HS-5 (cell line): ENCODE measurements around the gene PLEKHA5.
"Not testable (repeated sequence)": the region's sequence is repeated elsewhere in the genome, so short reads cannot be mapped to it uniquely, and the experiment has no call there.

ENCODE experiments used
- DNase-seq: peaks from one replicate; pipeline ENCODE4 v3.0.0-alpha.2; 2012; ENCODE audit warnings: low read depth

PLEKHA5 gene

DNA sequence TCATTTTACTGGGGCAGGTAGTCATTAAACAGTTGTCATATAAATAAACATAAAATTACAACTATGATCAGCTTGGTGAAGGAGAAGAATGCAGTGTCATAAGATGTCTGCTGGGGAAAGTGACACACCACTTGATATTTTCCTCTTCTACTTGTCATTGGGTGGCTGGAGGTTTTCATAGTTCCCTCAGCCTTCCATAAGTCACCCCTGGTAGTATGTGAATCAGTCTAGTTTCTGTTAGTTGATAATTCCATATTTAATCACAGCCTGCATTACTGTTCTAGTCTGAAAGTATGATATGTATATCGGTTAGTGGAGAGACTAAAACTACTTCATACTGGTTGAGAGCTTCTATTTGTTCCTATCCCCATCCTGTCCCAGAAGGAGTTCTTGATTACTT is 38.2 kb downstream of the PLEKHA5 start:
- DNase-seq: no peak

DNA sequence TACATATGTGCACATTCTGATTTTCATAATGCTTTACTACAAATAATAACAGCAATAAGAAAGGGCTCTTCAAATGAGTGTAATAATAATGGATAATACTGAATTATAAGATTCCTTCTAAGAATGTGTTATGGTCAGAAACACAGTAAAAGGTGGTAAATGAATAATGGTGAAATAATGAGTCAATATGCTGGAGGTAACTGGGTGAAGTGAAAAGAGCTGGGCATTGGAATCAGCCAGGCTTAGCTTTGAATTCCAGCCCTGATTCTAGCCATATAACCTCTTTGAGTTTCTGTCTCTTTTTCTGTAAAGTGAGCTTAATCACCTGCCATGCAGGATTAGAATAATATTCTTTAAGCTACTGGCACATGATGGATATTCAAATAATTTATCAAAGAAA is 39.1 kb downstream of the PLEKHA5 start:
- DNase-seq: no peak

GRCh38 chr12:19169222-19169621 is 39.7 kb downstream of the PLEKHA5 start:
- no peak for DNase-seq

DNA sequence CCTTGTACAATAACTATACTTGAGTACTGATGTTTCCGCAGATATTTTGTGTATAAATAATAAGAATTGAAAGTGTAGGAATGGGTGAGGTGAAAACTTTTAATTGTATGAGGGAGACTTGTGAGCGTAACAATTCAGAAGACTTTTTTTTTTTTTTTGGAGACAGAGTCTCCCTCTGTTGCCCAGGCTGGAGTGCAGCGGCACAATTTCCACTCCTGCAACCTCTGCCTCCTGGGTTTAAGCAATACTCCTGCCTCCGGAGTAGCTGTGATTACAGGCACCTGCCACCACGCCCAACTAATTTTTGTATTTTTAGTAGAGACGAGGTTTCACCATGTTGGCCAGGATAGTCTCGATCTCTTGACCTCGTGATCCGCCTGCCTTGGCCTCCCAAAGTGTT is 40.8 kb downstream of the PLEKHA5 start:
- not testable (repeated sequence) for DNase-seq

DNA sequence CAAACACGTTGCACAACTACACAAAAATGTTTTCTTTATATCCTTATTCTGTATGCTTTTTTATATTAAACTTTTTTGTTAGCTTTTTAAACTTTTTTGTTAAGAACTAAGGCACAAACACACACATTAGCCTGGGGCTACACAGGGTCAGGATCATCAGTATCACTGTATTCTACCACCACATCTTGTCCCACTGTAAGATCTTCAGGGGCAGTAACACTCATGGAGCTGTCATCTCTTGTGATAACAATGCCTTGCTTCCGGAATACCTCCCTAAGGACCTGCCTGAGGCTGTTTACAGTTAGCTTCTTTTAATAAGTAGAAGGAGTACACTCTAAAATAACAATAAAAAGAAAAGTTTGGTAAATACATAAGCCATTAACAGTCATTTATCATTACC is 42.2 kb downstream of the PLEKHA5 start:
- DNase-seq: no peak

- no peak for DNase-seq
These were observed 48.2 kb downstream of the PLEKHA5 start for GRCh38 chr12:19177754-19178153.

GRCh38 chr12:19179986-19180385 is 50.5 kb downstream of the PLEKHA5 start:
- no peak for DNase-seq

DNA sequence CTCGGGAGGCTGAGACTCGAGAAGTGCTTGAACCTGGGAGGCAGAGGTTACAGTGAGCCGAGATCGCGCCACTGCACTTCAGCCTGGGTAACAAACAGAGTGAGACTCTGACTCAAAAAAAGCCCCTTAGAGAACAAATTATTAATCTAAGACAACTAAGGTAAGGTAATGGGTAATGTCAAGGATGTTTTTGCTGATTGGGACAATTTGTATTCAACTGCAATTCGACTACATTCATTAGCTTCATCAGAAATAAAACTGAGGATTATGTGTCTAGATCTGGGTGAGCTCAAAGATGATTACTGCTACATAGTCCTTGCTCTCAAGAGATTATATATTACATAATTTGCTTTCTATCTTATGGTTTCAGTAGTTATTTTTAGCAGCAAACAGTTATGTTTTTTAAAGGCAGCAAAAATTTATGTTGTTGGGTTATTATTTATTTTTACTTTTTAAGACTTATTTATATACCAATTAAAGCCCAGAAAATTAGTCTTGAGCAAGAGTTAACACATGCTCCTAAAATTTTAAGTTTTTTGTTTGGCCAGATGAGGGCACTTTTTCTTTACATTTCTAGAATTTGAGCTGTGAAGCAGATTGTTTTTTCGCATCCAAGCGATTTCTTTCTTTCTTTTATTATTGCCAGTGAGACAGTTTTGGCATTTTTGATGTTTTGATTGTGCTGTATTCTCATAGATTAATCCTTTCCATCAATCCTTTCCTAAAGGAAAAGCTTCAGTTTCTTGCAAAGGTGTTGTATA is 52.3 kb downstream of the PLEKHA5 start:
- DNase-seq: no peak

- DNase-seq: no peak
These were observed 53.7 kb downstream of the PLEKHA5 start for GRCh38 chr12:19183121-19183838.

DNA sequence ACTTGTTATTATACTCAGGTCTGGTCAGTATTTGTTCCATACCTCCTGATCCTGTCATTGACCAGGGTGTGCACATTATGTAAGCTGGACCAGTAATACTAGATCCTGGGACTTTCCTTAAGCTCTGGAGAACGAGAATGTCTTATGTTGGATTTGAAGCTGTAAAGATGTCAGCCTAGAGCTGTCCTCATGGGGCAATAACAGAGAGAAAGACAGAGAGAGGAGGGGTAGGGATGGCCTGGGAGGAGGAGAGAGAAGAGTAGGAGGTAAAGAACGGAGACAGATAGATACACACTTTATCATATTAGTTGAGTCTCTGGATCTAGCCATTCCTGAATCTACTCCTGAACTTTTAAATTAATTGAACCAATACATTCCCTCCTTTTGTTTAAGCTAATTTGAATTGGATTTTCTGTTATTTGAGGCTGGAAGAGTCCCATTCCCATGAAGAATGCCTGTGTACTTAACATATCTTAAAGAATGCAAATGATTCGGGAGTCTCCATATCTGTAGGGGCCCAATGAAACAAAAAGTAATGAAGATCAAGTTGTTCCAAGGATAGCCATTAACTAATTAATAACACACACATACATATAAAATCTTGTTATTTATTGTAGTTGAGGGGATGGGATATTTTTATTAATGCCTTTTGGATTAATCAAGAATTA is 55.9 kb downstream of the PLEKHA5 start:
- DNase-seq: no peak

GRCh38 chr12:19186722-19187661 is 57.5 kb downstream of the PLEKHA5 start:
- DNase-seq: peak; percentile 43

DNA sequence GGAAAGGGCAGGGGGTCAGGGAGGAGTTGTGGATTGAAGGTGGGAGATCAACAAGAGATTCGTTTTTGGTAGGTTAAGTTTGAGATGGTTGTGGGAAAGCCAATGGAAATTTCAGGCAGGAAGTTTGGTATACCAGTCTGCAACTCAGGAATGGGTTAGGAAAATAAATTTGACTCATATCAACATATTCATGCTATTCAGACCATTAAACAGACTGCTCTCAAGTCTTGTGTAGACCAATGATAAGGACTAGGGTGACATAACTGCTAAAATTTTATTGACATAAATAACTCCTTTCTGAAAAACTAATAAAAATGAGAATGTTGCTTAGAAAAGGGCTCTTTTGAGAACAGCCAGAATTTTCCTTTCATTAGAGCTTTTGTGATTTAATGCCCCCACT is 60.0 kb downstream of the PLEKHA5 start:
- no peak for DNase-seq

DNA sequence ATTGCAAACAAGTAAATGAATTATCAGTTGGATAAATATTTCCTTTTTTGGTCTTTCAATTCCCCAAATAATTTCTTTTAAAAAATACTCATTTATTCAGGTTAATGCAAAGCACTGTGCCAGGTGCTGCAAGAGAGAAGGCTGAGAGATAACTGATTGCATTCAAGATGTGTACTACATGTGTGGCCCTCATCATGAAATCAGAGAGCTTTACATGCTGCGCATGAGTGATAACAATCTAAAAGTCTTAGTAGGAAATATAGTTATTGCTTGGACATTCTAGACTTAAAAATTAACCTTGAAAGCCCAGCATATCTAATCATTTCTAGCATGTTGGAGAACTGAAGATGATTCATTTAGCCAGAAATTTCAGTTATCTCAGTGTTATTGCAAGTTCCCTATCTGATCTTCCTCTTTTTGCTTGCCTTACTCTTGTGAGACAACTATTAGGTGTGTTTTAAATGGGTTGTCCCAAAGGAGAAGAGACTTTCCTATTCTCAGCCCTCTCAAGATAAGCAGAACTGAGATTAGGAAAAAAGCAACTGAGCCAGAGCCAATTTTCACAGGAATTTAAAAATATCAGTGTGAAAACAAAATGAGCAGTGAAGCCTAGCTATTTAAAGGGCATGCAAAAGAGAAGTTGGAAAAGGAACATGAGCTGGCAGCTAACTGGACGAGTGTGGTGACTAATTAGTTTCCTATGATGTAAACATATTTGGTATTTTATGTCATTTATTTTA is 60.9 kb downstream of the PLEKHA5 start:
- DNase-seq: peak; percentile 40

DNA sequence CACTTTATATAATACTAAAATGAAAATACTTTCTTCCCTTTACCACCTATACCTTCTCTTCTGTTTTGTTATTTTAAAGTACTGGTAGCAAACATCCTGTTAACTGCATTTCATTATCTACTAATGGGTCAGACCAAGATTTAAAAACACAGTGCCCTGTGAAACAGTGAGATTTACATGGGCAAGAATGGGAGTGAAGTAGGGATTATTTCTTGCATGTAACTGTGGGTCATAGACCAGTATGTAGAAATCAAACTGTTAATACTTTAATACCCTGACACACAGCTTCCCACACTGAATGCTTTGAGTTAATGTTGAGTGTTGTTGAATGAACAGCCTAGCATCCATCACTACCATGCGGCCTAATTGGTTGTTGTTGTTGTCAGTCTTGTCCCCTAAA is 61.6 kb downstream of the PLEKHA5 start:
- DNase-seq: no peak

- DNase-seq: no peak
These were observed 62.0 kb downstream of the PLEKHA5 start for GRCh38 chr12:19191563-19191962.

GRCh38 chr12:19192710-19193109 is 63.2 kb downstream of the PLEKHA5 start:
- no peak for DNase-seq

- no peak for DNase-seq
These were observed 65.4 kb downstream of the PLEKHA5 start for GRCh38 chr12:19194963-19195362.

DNA sequence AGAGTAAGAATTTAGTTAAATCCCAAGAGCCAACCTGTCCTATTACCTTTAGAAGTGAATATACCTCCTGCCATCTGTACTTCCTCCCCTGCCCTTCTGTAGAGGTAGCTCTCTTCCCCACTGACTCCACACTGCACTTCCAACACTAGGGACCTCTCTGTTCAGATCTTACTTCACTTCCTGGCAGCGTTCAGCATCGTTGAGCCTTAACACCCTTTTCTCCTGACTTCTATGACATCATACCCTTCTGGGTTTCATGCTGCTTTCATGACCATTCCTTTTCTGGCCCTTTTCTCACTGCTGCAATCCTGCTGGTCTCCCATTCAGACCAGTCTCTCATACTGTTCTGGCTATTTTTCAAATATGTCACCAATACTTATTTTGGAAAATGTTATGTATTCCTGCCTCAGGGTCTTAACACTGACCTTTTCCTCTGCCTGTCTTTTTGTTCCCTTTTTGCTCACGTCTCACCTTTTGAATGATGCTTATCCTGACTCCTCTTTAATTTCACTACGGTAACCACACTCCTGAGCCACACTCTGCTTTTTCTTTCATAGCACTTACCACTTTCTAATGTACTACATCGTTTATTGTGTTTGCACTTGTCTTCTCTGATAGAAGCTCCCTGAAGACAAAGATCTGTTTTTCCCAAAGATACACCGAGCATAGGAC is 67.6 kb downstream of the PLEKHA5 start:
- no peak for DNase-seq

DNA sequence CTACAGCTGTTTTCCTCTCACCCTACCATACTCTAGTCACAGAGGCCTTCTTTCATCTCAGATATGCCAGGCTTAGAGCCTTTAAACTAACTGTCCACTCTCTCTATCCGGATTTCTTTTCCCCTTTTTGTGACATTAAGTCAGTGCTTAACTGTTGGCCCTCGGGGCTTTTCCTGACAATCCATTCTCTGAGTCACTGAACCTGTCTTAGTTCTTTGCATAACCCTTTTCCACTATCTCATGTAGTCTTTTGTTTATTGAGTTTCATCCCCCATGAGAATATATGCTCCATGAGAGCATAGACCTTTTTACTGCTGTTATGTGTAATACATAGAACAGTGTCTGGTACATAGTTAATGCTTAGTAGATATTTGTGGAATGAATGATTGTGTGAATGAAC is 68.7 kb downstream of the PLEKHA5 start:
- no peak for DNase-seq

DNA sequence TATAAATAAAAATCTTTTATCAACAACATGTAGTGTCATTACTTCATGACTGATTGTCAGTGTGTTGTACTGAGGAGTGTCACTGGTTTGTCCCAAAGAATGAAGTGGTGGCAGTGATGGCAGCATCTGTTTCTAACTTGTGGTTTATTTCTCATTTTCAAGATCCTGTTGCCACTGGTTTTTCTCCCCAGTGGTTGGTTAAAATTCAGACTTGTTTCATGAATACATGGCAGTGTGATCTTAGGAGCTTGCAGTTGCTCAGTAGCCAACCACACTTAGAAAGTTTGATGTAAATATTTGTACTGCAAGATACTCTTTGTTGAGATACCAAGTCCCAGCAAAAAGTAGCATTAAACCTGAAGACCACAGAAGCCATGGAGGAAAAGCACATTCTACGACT is 69.8 kb downstream of the PLEKHA5 start:
- DNase-seq: no peak

DNA sequence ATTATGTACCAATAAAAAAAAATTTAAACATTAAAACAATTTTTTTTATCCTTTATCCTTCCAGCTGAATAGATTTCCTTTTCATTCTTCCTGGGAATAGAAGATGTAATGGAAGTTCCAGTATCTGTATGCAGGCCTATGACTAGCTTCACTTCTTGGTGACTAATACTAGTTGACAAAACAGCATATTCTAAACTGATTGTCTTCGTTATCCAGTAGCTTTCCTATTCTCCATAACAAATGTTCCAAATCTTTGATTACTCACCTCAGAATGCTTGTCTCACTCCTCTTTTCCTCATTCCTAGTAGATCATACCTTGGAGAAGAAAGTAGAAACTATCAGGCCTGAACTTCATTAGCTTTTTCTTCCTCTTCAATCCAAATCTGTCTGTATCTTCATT is 70.7 kb downstream of the PLEKHA5 start:
- DNase-seq: no peak
